Measurements from ENCODE around the gene KDM4C. TPM values are rescaled to one million over a fixed set of nuclear protein-coding genes. Genes with fewer than 3 reads are reported as not detected.

Gene KDM4C
- total RNA-seq, 2 experiments from 2014 or later = 60.1 to 61.3 TPM

- POLR2A ChIA-PET = no interaction called here
Observed at GRCh38 chr9:7104625-7105024, 346.9 kb downstream of the KDM4C start.

GRCh38 chr9:7105095-7105494, 347.3 kb downstream of the KDM4C start:
- Histone ChIP-seq H3K27me3 (ENCODE audit: control insufficient read depth in 1 of 2, insufficient read depth in 2 of 2, low read length in 2 of 2) (no peaks in the 10 kb centered on the region), H3K9me3 (ENCODE audit: control insufficient read depth in 1 of 2, insufficient read depth in 1 of 2, low read length in 2 of 2) (no peaks in the 10 kb centered on the region), H3K27ac (ENCODE audit: low read depth in 1 of 2, low read length in 2 of 2) (no peak overlapping the region), H3K4me3 (ENCODE audit: low read length) (no peak overlapping the region), H3K36me3 (ENCODE audit: insufficient read depth, low read length) (peaks cover 29% of the 10 kb centered on the region), H3K4me1 (ENCODE audit: insufficient read depth, low read length) (no peaks in the 10 kb centered on the region)
- Mint-ChIP-seq H3K27me3 (no peaks in the 10 kb centered on the region), H3K4me1 (ENCODE audit: low read depth) (no peaks in the 10 kb centered on the region), H3K27ac (no peak overlapping the region), H3K36me3 (ENCODE audit: low read depth) (peaks cover 90% of the 10 kb centered on the region), H3K9me3 (no peaks in the 10 kb centered on the region), H3K4me3 (no peak overlapping the region)
- CTCF ChIA-PET = no interaction called here
- intact Hi-C loops (cut with DNase I, micrococcal nuclease) = no loop called here
- TF ChIP-seq, protein P1, sequence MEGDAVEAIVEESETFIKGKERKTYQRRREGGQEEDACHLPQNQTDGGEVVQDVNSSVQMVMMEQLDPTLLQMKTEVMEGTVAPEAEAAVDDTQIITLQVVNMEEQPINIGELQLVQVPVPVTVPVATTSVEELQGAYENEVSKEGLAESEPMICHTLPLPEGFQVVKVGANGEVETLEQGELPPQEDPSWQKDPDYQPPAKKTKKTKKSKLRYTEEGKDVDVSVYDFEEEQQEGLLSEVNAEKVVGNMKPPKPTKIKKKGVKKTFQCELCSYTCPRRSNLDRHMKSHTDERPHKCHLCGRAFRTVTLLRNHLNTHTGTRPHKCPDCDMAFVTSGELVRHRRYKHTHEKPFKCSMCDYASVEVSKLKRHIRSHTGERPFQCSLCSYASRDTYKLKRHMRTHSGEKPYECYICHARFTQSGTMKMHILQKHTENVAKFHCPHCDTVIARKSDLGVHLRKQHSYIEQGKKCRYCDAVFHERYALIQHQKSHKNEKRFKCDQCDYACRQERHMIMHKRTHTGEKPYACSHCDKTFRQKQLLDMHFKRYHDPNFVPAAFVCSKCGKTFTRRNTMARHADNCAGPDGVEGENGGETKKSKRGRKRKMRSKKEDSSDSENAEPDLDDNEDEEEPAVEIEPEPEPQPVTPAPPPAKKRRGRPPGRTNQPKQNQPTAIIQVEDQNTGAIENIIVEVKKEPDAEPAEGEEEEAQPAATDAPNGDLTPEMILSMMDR (IDR thresholded peaks at IDR 0.05) = no peak
- ATAC-seq (ENCODE audit: poor library complexity) = no peak
- DNase-seq = no peak
- POLR2A ChIA-PET = no interaction called here

More at GRCh38 chr9:7104625-7105024, 346.9 kb downstream of the KDM4C start:
- Histone ChIP-seq H3K4me3 (ENCODE audit: low read length) (no peak overlapping the region), H3K4me1 (ENCODE audit: insufficient read depth, low read length) (no peaks in the 10 kb centered on the region), H3K9me3 (ENCODE audit: control insufficient read depth in 1 of 2, insufficient read depth in 1 of 2, low read length in 2 of 2) (no peaks in the 10 kb centered on the region), H3K27me3 (ENCODE audit: control insufficient read depth in 1 of 2, insufficient read depth in 2 of 2, low read length in 2 of 2) (no peaks in the 10 kb centered on the region), H3K27ac (ENCODE audit: low read depth in 1 of 2, low read length in 2 of 2) (no peak overlapping the region), H3K36me3 (ENCODE audit: insufficient read depth, low read length) (peaks cover 29% of the 10 kb centered on the region)
- no peaks in the 10 kb centered on the region for H3K9me3 Mint-ChIP-seq
- H3K36me3 Mint-ChIP-seq (ENCODE audit: low read depth) = peaks cover 85% of the 10 kb centered on the region
- H3K27me3 Mint-ChIP-seq = no peaks in the 10 kb centered on the region
- CTCF ChIA-PET = no interaction called here
- TF ChIP-seq, protein P1 (IDR thresholded peaks at IDR 0.05) = no peak
- H3K4me3 Mint-ChIP-seq = no peak overlapping the region
- ATAC-seq (ENCODE audit: poor library complexity) = no peak
- no peak overlapping the region for H3K27ac Mint-ChIP-seq
- no peak for DNase-seq
- no peaks in the 10 kb centered on the region for H3K4me1 Mint-ChIP-seq (ENCODE audit: low read depth)
- intact Hi-C loops (cut with DNase I, micrococcal nuclease) = no loop called here

GRCh38 chr9:7108936-7109335, 351.2 kb downstream of the KDM4C start:
- Histone ChIP-seq H3K36me3 (ENCODE audit: insufficient read depth, low read length) (peaks cover 28% of the 10 kb centered on the region), H3K27me3 (ENCODE audit: control insufficient read depth in 1 of 2, insufficient read depth in 2 of 2, low read length in 2 of 2) (no peaks in the 10 kb centered on the region), H3K9me3 (ENCODE audit: control insufficient read depth in 1 of 2, insufficient read depth in 1 of 2, low read length in 2 of 2) (no peaks in the 10 kb centered on the region), H3K4me3 (ENCODE audit: low read length) (no peak overlapping the region), H3K4me1 (ENCODE audit: insufficient read depth, low read length) (no peaks in the 10 kb centered on the region), H3K27ac (ENCODE audit: low read depth in 1 of 2, low read length in 2 of 2) (no peak overlapping the region)
- Mint-ChIP-seq H3K4me1 (ENCODE audit: low read depth) (peaks cover 8% of the 10 kb centered on the region), H3K4me3 (no peak overlapping the region), H3K27ac (no peak overlapping the region), H3K36me3 (ENCODE audit: low read depth) (peaks cover 94% of the 10 kb centered on the region), H3K9me3 (no peaks in the 10 kb centered on the region), H3K27me3 (no peaks in the 10 kb centered on the region)
- CTCF ChIA-PET = no interaction called here
- ATAC-seq (ENCODE audit: poor library complexity) (no peak), DNase-seq (no peak)
- intact Hi-C loops (cut with DNase I, micrococcal nuclease) = no loop called here
- POLR2A ChIA-PET = no interaction called here
- TF ChIP-seq, protein P1 (IDR thresholded peaks at IDR 0.05) = no peak
